Small intestine (tissue), 7 donors: Measurements from ENCODE around the gene HLA-A. TPM values are rescaled to one million over a fixed set of nuclear protein-coding genes. Genes with fewer than 3 reads are reported as not detected.

Experiments used
- DNase-seq, 2 donors: peaks; one replicate each; pipeline versions ENCODE4 v3.0.0 to v3.0.0-alpha.2; 2013
- FAIRE-seq: peaks from 2 replicates; lab custom pipeline; 2012; peaks lifted over from hg19 to GRCh38; lab: Jason Lieb, UNC
- H3K27ac ChIP-seq, 3 donors: one replicate each; pipeline ENCODE4 v1.5.1; 2013; ENCODE audit warnings: low read length in 2 of 3, mild to moderate bottlenecking in 2 of 3, control low read depth in 1 of 3, inconsistent platforms in 1 of 3, low read depth in 1 of 3, moderate library complexity in 1 of 3
- H3K27me3 ChIP-seq, 3 donors: one replicate each; pipeline ENCODE4 v1.6.1; 2013; ENCODE audit warnings: low read length in 3 of 3, inconsistent platforms in 1 of 3; ENCODE audit not compliant: control insufficient read depth in 3 of 3, insufficient read depth in 3 of 3
- H3K36me3 ChIP-seq, 3 donors: one replicate each; pipeline ENCODE4 v1.6.1; 2013; ENCODE audit warnings: low read length in 3 of 3, inconsistent platforms in 1 of 3, low read depth in 1 of 3, mild to moderate bottlenecking in 1 of 3, moderate library complexity in 1 of 3; ENCODE audit not compliant: control insufficient read depth in 3 of 3, insufficient read depth in 2 of 3
- H3K4me1 ChIP-seq, 3 donors: one replicate each; pipeline ENCODE4 v1.6.1; 2013; ENCODE audit warnings: low read length in 2 of 3, inconsistent platforms in 1 of 3, low read depth in 1 of 3, mild to moderate bottlenecking in 1 of 3, moderate library complexity in 1 of 3; ENCODE audit not compliant: control insufficient read depth in 3 of 3, insufficient read depth in 2 of 3
- H3K4me3 ChIP-seq, 3 donors: one replicate each; pipeline ENCODE4 v1.5.1; 2013; ENCODE audit warnings: low read length in 3 of 3, control low read depth in 1 of 3, inconsistent platforms in 1 of 3, low read depth in 1 of 3, mild to moderate bottlenecking in 1 of 3, moderate library complexity in 1 of 3
- H3K9me3 ChIP-seq, 2 donors: one replicate each; pipeline ENCODE4 v1.6.1; 2013; ENCODE audit warnings: low read depth in 1 of 2, low read length in 1 of 2; ENCODE audit not compliant: control insufficient read depth in 2 of 2, insufficient read depth in 1 of 2
- WGBS, 3 donors: extraction: QIAGEN DNeasy Blood & Tissue Kit; methylation state at CpG; one replicate each; pipeline ENCODE4 v1.1.7; 2013; 5-methylcytosine and 5-hydroxymethylcytosine counted together
- polyA plus RNA-seq, 4 donors: library from polyadenylated mRNA; stranded (reverse) in 3 of 4; unstranded in 1 of 4; fragments of 200-250 nt in 3 of 4; fragments of 120-200 nt in 1 of 4; gene quantifications; one replicate each; pipeline versions ENCODE4 v1.2.1 to v1.2.3, GENCODE V29; 2013
- donor health status: healthy with polysubstance abuse.
- donor health status: control.
- donor health status: control.
- donor health status: Bipolar disorder and iron deficiency.
- donor health status: healthy.

The HLA-A gene
- polyA plus RNA-seq, 4 donors: 314 to 1,584 (median 1,019) TPM

DNA sequence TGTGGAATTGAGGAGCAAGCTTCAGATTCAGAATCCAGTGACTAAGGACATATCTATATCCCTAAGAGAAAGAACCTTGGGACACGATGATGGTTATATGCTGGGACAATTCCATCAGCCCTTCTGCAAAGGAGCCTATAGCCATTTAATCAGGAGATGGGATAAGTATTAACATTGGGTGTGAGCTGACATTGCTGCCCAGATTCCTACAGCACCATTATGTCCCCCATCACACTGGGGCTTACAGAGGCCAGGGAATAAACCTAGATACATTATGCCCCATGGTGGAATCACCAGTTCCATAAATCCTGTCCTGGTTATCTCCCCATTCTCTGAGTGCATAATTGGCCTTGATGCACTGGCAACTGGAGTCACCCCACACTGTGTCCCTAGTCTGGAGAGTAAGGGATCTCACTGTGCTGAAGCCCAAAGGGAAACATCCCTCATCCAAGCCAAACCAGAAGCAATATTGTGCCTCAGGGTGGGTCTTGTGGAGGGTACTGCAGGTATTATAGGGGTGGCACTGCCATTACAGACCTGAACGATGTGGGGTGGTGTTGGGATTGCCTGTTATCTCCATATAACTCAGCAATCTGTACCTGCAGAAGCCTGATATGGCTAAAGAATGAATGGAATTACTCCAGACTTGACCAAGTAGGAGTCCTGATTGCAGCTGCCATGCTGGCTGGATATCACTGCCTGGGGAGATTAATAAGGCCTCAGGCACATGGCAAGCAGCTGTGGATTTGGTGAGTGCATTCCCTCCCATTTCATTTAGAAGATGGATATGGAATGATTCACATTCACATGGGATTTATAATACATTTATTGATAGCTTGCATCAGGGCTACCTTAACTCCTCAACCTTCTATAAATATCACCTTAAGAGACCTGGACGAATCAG, 5.0 kb downstream of the HLA-A start:
- no peak for FAIRE-seq
- Histone ChIP-seq H3K4me1 (peaks cover 0 to 10% (median 6%) of the 10 kb centered on the region in 3 donors), H3K27ac (no peak overlapping the region)

DNA sequence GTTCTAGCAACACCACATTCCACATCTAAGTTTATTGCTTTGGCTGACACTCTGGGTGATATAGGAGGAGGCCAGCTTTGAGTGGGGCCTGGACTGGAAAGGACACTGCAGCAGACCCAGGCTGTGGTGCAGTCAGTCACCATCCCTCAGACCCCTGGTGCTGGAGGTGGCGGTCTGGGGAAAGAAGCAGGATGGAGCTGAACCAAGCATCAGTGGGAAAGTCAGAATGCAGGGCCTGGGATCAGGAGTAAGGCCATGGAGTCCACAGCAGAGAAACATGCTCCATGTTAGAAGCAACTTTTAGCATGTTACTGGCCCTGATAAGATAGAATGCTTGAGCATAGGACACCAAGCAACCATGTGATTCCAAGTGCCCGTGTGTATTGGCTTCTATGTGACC, 5.9 kb downstream of the HLA-A start:
- FAIRE-seq (no peak), DNase-seq (no peak)
- Histone ChIP-seq H3K4me3 (no peak overlapping the region), H3K9me3 (no peaks in the 10 kb centered on the region), H3K4me1 (peaks cover 0 to 10% (median 6%) of the 10 kb centered on the region in 3 donors), H3K27ac (no peak overlapping the region), H3K27me3 (no peaks in the 10 kb centered on the region), H3K36me3 (peaks cover 3 to 46% (median 8%) of the 10 kb centered on the region in 3 donors)
- WGBS, 3 donors: 79 to 80% (median 79%) methylated on average over 2 of the region's 2 CpGs

More for the DNA sequence above, 5.0 kb downstream of the HLA-A start:
- H3K36me3 ChIP-seq: peaks cover 3 to 46% (median 8%) of the 10 kb centered on the region in 3 donors
- no peaks in the 10 kb centered on the region for H3K9me3 ChIP-seq
- no peaks in the 10 kb centered on the region for H3K27me3 ChIP-seq
- no peak overlapping the region for H3K4me3 ChIP-seq
- no peak for DNase-seq
- WGBS, 3 donors: 40 to 71% (median 51%) methylated on average over 3 of the region's 3 CpGs

DNA sequence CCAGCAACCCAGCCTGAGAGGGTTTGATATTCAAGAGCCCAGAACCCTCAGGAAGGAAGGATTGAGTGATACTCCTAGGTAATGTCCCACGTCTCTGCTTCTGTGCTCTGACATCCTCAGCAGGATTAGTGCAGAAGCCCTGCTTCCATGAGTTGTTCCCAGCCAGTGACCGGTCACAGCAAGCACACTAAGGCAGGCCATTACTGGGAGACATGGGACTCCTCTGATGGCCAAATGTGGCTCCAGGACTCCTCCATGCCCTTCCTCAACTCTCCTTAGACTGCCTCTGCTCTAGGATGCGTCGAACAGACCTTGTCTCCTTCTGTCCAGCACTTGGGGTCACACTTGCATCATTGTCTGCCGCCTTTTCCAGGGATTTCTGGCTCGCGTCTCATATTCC, 7.6 kb downstream of the HLA-A start:
- Histone ChIP-seq H3K27me3 (no peaks in the 10 kb centered on the region), H3K27ac (no peak overlapping the region), H3K9me3 (no peaks in the 10 kb centered on the region), H3K4me1 (peaks cover 0 to 3% (median 0%) of the 10 kb centered on the region in 3 donors), H3K36me3 (peaks cover 3 to 29% (median 6%) of the 10 kb centered on the region in 3 donors), H3K4me3 (no peak overlapping the region)
- FAIRE-seq: no peak
- 74 to 92% (median 74%) methylated on average over 6 to 7 of the region's 7 CpGs for WGBS, 3 donors
- DNase-seq: no peak

DNA sequence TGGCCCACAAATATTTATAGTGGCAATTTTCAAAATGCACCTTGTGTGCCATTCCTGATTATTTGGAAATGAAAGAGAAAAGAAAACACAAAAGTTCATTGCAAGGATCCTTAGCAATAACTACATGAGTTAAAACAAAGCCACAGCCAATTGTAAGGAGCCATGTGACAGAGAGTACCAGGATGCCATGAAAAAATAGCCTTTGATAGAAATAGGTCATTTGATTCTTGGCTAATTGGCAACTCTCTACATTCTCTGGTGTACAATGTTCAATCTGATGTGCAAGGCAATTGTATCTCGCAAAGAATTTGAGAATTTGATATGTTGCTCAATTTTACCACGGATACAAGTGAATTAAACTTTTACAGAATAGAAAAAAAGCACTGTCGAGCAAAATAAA, 9.6 kb downstream of the HLA-A start:
- FAIRE-seq (no peak), DNase-seq (no peak)
- Histone ChIP-seq H3K4me1 (no peaks in the 10 kb centered on the region), H3K36me3 (peaks cover 0 to 18% (median 0%) of the 10 kb centered on the region in 3 donors), H3K4me3 (no peak overlapping the region), H3K27me3 (no peaks in the 10 kb centered on the region), H3K27ac (no peak overlapping the region), H3K9me3 (no peaks in the 10 kb centered on the region)
- 64 to 91% (median 65%) methylated on average over 3 of the region's 3 CpGs for WGBS, 3 donors

- Histone ChIP-seq H3K36me3 (peaks cover 0 to 13% (median 0%) of the 10 kb centered on the region in 3 donors), H3K4me1 (no peaks in the 10 kb centered on the region), H3K27me3 (no peaks in the 10 kb centered on the region), H3K4me3 (no peak overlapping the region), H3K9me3 (no peaks in the 10 kb centered on the region), H3K27ac (no peak overlapping the region)
- FAIRE-seq (no peak), DNase-seq (no peak)
- WGBS, 3 donors: 68 to 90% (median 80%) methylated on average over 3 of the region's 3 CpGs
Measured at GRCh38 chr6:29953001-29953441, 10.7 kb downstream of the HLA-A start.

- H3K27me3 ChIP-seq: no peaks in the 10 kb centered on the region
- H3K36me3 ChIP-seq: peaks cover 0 to 6% (median 0%) of the 10 kb centered on the region in 3 donors
- H3K4me1 ChIP-seq: no peaks in the 10 kb centered on the region
- WGBS, 3 donors: 31 to 74% (median 55%) methylated on average over 2 of the region's 2 CpGs
- no peak for FAIRE-seq
- no peak for DNase-seq
- H3K4me3 ChIP-seq: no peak overlapping the region
- no peaks in the 10 kb centered on the region for H3K9me3 ChIP-seq
- H3K27ac ChIP-seq: no peak overlapping the region
Measured at GRCh38 chr6:29953686-29954085, 11.4 kb downstream of the HLA-A start.

- no peak for DNase-seq
- H3K4me1 ChIP-seq: no peaks in the 10 kb centered on the region
- WGBS, 3 donors: 0 to 88% (median 0%) methylated on average over 1 of the region's 1 CpG
- H3K4me3 ChIP-seq: no peak overlapping the region
- H3K9me3 ChIP-seq: no peaks in the 10 kb centered on the region
- no peak for FAIRE-seq
- H3K36me3 ChIP-seq: peaks cover 0 to 6% (median 0%) of the 10 kb centered on the region in 3 donors
- H3K27ac ChIP-seq: no peak overlapping the region
- H3K27me3 ChIP-seq: no peaks in the 10 kb centered on the region
Measured at GRCh38 chr6:29954272-29954671, 11.9 kb downstream of the HLA-A start.

DNA sequence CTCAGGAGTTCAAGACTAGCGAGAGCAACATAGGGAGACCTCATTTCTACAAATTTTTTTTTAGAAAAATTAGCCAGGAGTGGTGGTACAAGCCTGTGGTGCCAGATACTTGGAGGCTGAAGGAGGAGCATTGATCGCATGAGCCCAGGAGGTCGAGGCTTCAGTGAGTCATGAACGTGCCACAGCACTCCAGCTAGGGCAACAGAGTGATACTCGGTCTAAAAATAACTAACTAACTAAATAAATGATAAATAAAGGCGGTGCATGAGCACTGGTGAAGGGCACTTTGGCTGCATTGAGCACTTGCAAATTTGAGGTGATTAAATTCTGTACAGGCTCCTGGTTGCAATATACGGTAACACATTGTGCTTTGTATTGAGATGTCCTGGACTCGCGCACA, 13.5 kb downstream of the HLA-A start:
- Histone ChIP-seq H3K27ac (no peak overlapping the region), H3K27me3 (no peaks in the 10 kb centered on the region), H3K4me1 (no peaks in the 10 kb centered on the region), H3K36me3 (no peaks in the 10 kb centered on the region), H3K9me3 (no peaks in the 10 kb centered on the region), H3K4me3 (no peak overlapping the region)
- DNase-seq (no peak), FAIRE-seq (no peak)
- 74 to 87% (median 75%) methylated on average over 9 of the region's 9 CpGs for WGBS, 3 donors
